ENCODE data around the gene MPL.

MPL gene

DNA sequence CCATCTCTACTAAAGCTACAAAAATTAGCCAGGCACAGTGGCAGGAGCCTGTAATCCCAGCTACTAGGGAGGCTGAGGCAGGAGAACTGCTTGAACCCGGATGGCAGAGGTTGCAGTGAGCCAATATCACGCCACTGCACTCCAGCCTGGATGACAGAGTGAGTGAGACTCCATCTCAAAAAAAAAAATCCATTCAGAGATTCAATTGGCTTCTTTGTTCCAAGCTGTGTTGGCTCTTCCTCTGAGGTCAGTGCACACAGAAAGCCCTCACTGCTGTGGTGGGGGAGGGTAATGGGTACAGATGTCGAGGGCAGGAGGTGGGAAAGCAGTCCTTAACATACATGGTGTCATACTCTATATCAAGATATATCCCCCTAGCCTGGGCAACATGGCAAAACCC is 22.1 kb upstream of the MPL start:
- Histone ChIP-seq H3K36me3 (ENCODE audit: control insufficient read depth, insufficient read depth, low read length) (no peaks in the 10 kb centered on the region), H3K27ac (ENCODE audit: low read length) (no peak overlapping the region), H3K9me3 (ENCODE audit: control insufficient read depth, insufficient read depth, low read length) (no peaks in the 10 kb centered on the region), H3K4me3 (ENCODE audit: low read length) (no peak overlapping the region), H3K27me3 (ENCODE audit: control insufficient read depth, insufficient read depth, low read length) (no peaks in the 10 kb centered on the region), H3K4me1 (ENCODE audit: control insufficient read depth, insufficient read depth, low read length) (no peaks in the 10 kb centered on the region; the same call in 1 of the 2 replicates)
- no peak for DNase-seq (ENCODE audit: low read depth, low spot score)
- WGBS (ENCODE audit: insufficient coverage, insufficient read length) = no CpG with 5 or more reads among the region's 3 CpGs

DNA sequence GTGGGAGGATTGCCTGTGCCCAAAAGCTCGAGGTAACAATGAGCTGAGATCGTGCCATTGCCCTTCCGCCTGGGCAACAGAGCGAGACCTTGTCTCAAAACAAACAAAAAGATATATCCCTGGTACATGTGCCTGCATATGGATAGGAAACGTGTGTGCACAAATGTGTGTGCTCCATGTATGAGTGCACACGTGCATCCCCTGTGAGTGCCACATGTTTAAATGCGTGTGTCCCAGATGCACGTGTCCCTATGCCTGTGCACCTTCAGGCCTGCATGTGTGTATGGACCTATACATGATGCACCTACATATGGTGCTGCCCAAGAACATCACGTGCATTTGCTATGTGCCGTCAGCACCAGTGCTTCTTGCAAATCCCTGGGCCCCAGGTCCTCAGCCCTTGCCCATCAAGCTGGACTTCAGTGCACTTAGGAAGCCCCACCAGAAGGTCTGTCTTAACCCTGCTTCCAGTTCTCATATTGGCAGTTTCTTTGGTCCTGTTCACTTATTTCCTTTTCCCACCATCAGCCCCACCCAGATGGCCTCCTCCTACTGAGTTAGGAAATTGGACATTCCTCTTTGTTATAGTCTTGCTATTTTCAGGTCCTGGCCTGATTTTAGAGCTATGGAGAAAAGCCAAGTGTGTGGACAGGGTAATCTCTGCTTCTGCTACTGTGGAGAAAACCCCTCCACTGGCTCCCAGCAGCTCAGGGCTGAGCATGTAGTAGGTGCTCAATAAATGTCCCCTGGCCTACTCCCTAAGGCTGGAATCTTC is 21.5 kb upstream of the MPL start:
- WGBS (ENCODE audit: insufficient coverage, insufficient read length) = no CpG with 5 or more reads among the region's 10 CpGs
- H3K4me1 ChIP-seq (ENCODE audit: control insufficient read depth, insufficient read depth, low read length) = no peaks in the 10 kb centered on the region; the same call in 1 of the 2 replicates
- H3K9me3 ChIP-seq (ENCODE audit: control insufficient read depth, insufficient read depth, low read length) = no peaks in the 10 kb centered on the region
- no peak for DNase-seq (ENCODE audit: low read depth, low spot score)
- H3K27ac ChIP-seq (ENCODE audit: low read length) = no peak overlapping the region
- no peaks in the 10 kb centered on the region for H3K27me3 ChIP-seq (ENCODE audit: control insufficient read depth, insufficient read depth, low read length)
- no peak overlapping the region for H3K4me3 ChIP-seq (ENCODE audit: low read length)
- no peaks in the 10 kb centered on the region for H3K36me3 ChIP-seq (ENCODE audit: control insufficient read depth, insufficient read depth, low read length)

DNA sequence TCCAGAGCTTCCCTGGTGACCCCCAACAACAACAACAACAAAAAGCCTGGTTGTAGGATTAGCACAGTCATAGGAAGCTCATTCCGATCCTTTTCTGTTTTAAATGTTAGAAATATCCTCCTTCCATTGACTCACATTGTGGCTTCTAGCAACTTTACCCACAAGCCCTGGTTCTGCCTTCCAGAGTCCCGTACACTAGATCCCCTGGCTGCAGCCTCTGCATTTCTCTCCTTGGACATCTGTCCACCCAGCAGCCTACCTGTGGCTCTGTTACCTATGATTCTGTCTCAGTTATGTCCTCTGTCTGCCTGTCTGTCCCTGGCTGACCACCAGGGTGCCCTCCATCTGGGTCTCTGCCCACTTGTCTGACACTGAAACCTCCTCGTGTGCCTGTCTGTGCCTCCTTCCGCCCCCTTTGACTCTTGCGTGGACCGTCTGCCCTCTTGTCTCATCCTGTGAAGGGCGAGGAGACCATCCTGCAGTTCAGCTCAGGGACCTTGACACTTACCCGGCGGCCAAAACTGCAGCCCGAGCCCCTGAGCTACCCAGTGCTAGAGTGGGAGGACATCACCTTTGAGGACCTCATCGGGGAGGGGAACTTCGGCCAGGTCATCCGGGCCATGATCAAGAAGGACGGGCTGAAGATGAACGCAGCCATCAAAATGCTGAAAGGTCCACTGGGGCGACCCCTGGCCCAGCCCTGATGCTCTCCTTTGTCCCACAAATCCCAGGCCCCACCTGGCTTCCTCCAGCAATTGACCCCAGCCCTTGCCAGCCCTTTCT is 20.7 kb upstream of the MPL start:
- Histone ChIP-seq H3K27me3 (ENCODE audit: control insufficient read depth, insufficient read depth, low read length) (no peaks in the 10 kb centered on the region), H3K4me3 (ENCODE audit: low read length) (no peak overlapping the region), H3K4me1 (ENCODE audit: control insufficient read depth, insufficient read depth, low read length) (no peaks in the 10 kb centered on the region; the same call in 1 of the 2 replicates), H3K9me3 (ENCODE audit: control insufficient read depth, insufficient read depth, low read length) (no peaks in the 10 kb centered on the region), H3K36me3 (ENCODE audit: control insufficient read depth, insufficient read depth, low read length) (no peaks in the 10 kb centered on the region), H3K27ac (ENCODE audit: low read length) (no peak overlapping the region)
- DNase-seq (ENCODE audit: low read depth, low spot score) = no peak
- no CpG with 5 or more reads among the region's 16 CpGs for WGBS (ENCODE audit: insufficient coverage, insufficient read length)

DNA sequence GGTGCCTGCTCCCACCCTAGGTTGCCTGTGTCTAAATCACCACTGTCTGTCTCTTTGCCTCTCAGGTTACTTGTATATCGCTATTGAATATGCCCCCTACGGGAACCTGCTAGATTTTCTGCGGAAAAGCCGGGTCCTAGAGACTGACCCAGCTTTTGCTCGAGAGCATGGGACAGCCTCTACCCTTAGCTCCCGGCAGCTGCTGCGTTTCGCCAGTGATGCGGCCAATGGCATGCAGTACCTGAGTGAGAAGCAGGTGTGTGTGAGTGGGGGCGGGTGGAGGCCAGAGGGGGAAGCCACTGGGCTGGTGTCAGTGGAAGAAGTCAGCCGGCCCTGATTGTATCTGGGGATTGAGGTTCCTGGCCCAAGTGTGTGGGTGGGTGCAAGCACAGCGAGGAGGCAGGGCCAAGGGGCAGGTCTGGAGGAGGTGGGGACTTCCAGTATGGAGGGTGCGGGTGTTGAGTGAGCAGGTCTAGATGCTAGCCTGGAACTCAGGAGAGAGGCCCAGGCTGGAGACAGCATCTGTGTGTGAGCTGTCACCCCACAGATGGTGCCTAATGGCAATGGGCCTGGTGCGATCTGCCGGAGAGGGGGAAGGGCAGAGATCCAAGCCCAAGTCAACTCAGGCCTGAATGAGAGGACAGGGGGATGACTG is 19.7 kb upstream of the MPL start:
- Histone ChIP-seq H3K27me3 (ENCODE audit: control insufficient read depth, insufficient read depth, low read length) (no peaks in the 10 kb centered on the region), H3K4me1 (ENCODE audit: control insufficient read depth, insufficient read depth, low read length) (no peaks in the 10 kb centered on the region; the same call in 1 of the 2 replicates), H3K9me3 (ENCODE audit: control insufficient read depth, insufficient read depth, low read length) (no peaks in the 10 kb centered on the region), H3K36me3 (ENCODE audit: control insufficient read depth, insufficient read depth, low read length) (no peaks in the 10 kb centered on the region), H3K27ac (ENCODE audit: low read length) (no peak overlapping the region), H3K4me3 (ENCODE audit: low read length) (no peak overlapping the region)
- DNase-seq (ENCODE audit: low read depth, low spot score) = no peak
- no CpG with 5 or more reads among the region's 15 CpGs for WGBS (ENCODE audit: insufficient coverage, insufficient read length)

DNA sequence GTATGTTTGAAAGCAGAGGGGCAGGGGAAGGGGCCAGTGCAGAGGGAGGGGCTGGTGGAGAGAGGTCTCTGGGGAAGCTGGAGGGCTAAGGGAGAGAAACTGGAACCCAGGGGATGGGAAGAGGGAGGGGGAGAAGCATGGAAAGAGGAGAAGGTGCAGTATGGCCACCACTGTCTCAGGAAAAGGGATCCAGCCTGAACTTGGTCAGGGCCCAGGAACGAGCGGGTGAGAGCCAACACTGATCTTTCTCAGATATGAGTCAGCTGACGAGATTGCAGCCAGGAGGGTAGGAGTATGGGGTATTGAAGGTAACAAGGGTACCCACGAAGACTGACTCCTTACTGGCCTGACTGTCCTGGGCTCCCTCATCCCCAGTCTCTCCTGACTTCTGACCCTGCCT is 18.8 kb upstream of the MPL start:
- DNase-seq (ENCODE audit: low read depth, low spot score) = no peak
- Histone ChIP-seq H3K9me3 (ENCODE audit: control insufficient read depth, insufficient read depth, low read length) (no peaks in the 10 kb centered on the region), H3K36me3 (ENCODE audit: control insufficient read depth, insufficient read depth, low read length) (no peaks in the 10 kb centered on the region), H3K4me3 (ENCODE audit: low read length) (no peak overlapping the region), H3K27ac (ENCODE audit: low read length) (no peak overlapping the region), H3K27me3 (ENCODE audit: control insufficient read depth, insufficient read depth, low read length) (no peaks in the 10 kb centered on the region), H3K4me1 (ENCODE audit: control insufficient read depth, insufficient read depth, low read length) (no peaks in the 10 kb centered on the region; the same call in 1 of the 2 replicates)
- no CpG with 5 or more reads among the region's 4 CpGs for WGBS (ENCODE audit: insufficient coverage, insufficient read length)

DNA sequence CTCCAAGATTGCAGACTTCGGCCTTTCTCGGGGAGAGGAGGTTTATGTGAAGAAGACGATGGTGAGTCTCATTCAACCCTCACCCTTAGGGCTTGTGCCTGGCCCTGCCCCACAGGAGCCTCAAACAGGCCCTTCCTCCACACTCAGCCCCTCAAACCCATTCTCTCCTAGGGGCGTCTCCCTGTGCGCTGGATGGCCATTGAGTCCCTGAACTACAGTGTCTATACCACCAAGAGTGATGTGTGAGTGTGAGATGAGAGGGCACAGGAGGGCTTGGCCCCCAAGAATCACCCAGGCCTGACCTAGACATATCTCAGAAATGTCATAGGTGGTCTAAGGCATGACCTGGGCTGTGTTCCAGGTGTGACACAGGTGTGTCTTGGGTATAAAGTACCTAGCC is 18.3 kb upstream of the MPL start:
- no CpG with 5 or more reads among the region's 5 CpGs for whole genome bisulfite sequencing (ENCODE audit: insufficient coverage, insufficient read length)
- Histone ChIP-seq H3K9me3 (ENCODE audit: control insufficient read depth, insufficient read depth, low read length) (no peaks in the 10 kb centered on the region), H3K4me3 (ENCODE audit: low read length) (no peak overlapping the region), H3K27ac (ENCODE audit: low read length) (no peak overlapping the region), H3K4me1 (ENCODE audit: control insufficient read depth, insufficient read depth, low read length) (no peaks in the 10 kb centered on the region; the same call in 1 of the 2 replicates), H3K36me3 (ENCODE audit: control insufficient read depth, insufficient read depth, low read length) (no peaks in the 10 kb centered on the region), H3K27me3 (ENCODE audit: control insufficient read depth, insufficient read depth, low read length) (no peaks in the 10 kb centered on the region)
- DNase-seq (ENCODE audit: low read depth, low spot score) = no peak

DNA sequence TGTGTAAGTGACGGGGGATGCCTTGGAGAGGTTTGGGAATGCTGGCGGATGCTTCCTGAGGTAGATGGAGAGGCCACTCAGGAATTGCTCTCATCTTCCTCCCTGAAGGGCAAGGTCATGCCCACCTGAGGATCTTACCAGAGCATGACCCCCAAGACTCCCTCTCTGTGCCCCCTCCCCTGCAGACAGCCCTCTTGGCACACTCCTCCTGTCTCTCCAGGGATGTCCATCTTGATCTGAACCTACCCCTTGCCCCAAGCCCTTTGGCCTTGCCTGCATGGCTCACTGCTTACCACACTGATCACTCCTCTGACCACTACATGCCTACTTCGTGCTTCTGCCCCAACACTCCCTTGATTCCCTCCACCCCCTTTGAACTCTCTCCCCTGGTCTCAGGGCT is 17.9 kb upstream of the MPL start:
- WGBS (ENCODE audit: insufficient coverage, insufficient read length) = 100% methylated on average over 1 of the region's 3 CpGs
- Histone ChIP-seq H3K4me3 (ENCODE audit: low read length) (no peak overlapping the region), H3K27me3 (ENCODE audit: control insufficient read depth, insufficient read depth, low read length) (no peaks in the 10 kb centered on the region), H3K9me3 (ENCODE audit: control insufficient read depth, insufficient read depth, low read length) (no peaks in the 10 kb centered on the region), H3K27ac (ENCODE audit: low read length) (no peak overlapping the region), H3K36me3 (ENCODE audit: control insufficient read depth, insufficient read depth, low read length) (no peaks in the 10 kb centered on the region), H3K4me1 (ENCODE audit: control insufficient read depth, insufficient read depth, low read length) (no peaks in the 10 kb centered on the region; the same call in 1 of the 2 replicates)
- no peak for DNase-seq (ENCODE audit: low read depth, low spot score)

DNA sequence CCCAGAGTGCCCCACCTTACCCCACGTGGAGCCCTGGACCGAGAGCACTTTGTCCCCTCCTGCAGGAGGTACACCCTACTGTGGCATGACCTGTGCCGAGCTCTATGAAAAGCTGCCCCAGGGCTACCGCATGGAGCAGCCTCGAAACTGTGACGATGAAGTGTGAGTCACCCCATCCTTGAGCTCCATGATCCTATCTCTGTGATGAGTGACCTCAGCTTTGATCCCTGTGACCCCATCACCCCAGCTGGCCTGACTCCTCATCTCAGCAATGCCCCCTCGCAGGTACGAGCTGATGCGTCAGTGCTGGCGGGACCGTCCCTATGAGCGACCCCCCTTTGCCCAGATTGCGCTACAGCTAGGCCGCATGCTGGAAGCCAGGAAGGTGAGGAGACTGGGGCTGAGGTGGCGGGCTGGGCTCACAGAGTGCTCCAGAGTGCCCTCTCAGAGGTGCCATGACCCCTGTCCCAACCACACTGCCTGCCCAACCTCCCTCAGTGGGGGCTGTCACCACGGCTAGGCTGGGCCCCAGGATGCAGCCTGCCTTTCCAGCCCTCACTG is 16.2 kb upstream of the MPL start:
- H3K9me3 ChIP-seq (ENCODE audit: control insufficient read depth, insufficient read depth, low read length) = no peaks in the 10 kb centered on the region
- WGBS (ENCODE audit: insufficient coverage, insufficient read length) = no CpG with 5 or more reads among the region's 16 CpGs
- no peak for DNase-seq (ENCODE audit: low read depth, low spot score)

DNA sequence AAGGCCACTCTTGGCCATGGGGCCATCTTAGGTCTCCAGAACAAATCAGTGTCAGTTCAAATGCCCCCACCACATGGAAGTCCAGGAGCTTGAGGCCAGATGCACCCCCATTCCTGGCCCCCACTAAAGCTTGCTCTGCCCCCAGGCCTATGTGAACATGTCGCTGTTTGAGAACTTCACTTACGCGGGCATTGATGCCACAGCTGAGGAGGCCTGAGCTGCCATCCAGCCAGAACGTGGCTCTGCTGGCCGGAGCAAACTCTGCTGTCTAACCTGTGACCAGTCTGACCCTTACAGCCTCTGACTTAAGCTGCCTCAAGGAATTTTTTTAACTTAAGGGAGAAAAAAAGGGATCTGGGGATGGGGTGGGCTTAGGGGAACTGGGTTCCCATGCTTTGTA is 15.1 kb upstream of the MPL start:
- H3K27ac ChIP-seq (ENCODE audit: low read length) = no peak overlapping the region
- no peaks in the 10 kb centered on the region for H3K27me3 ChIP-seq (ENCODE audit: control insufficient read depth, insufficient read depth, low read length)
- H3K4me3 ChIP-seq (ENCODE audit: low read length) = no peak overlapping the region
- no peak for DNase-seq (ENCODE audit: low read depth, low spot score)
- no peaks in the 10 kb centered on the region for H3K36me3 ChIP-seq (ENCODE audit: control insufficient read depth, insufficient read depth, low read length)
- H3K4me1 ChIP-seq (ENCODE audit: control insufficient read depth, insufficient read depth, low read length) = no peaks in the 10 kb centered on the region
- no peaks in the 10 kb centered on the region for H3K9me3 ChIP-seq (ENCODE audit: control insufficient read depth, insufficient read depth, low read length)
- no CpG with 5 or more reads among the region's 5 CpGs for WGBS (ENCODE audit: insufficient coverage, insufficient read length)

More for the DNA sequence above, 16.2 kb upstream of the MPL start:
- Histone ChIP-seq H3K36me3 (ENCODE audit: control insufficient read depth, insufficient read depth, low read length) (no peaks in the 10 kb centered on the region), H3K27me3 (ENCODE audit: control insufficient read depth, insufficient read depth, low read length) (no peaks in the 10 kb centered on the region), H3K4me1 (ENCODE audit: control insufficient read depth, insufficient read depth, low read length) (no peaks in the 10 kb centered on the region; the same call in 1 of the 2 replicates), H3K4me3 (ENCODE audit: low read length) (no peak overlapping the region), H3K27ac (ENCODE audit: low read length) (no peak overlapping the region)

DNA sequence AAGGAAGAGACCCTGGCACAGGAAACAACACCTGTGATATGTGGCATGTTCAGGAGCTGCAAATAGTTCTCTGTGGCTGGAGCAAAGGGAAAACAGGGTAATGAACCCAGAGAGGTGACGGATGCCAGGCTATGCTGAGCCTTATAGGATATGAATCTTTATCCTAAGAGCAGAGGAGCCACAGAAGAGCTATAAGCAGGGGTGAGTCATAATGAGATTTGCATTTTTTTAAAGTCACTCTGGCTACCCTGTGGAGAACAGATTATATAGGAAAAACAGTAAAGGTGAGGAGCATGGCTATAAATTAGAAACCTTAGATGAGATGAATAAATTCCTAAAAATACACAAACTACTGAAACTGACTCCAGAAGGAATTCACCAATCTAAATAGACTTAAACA is 12.8 kb upstream of the MPL start:
- Histone ChIP-seq H3K9me3 (ENCODE audit: control insufficient read depth, insufficient read depth, low read length) (no peaks in the 10 kb centered on the region; the same call in 1 of the 2 replicates), H3K4me3 (ENCODE audit: low read length) (no peak overlapping the region), H3K27me3 (ENCODE audit: control insufficient read depth, insufficient read depth, low read length) (no peaks in the 10 kb centered on the region), H3K36me3 (ENCODE audit: control insufficient read depth, insufficient read depth, low read length) (no peaks in the 10 kb centered on the region), H3K27ac (ENCODE audit: low read length) (no peak overlapping the region), H3K4me1 (ENCODE audit: control insufficient read depth, insufficient read depth, low read length) (0 out of 2 replicates have a peak, but pooled peaks cover under 1% of the 10 kb centered on the region)
- DNase-seq (ENCODE audit: low read depth, low spot score) = no peak
- WGBS (ENCODE audit: insufficient coverage, insufficient read length) = no CpG with 5 or more reads among the region's 1 CpG
